A549 (cell line): ENCODE data around the gene TRAF3IP1.

ENCODE experiments used
- CHD4 ChIP-seq: fragments of 200-600 bp; sonication (generic); IDR thresholded peaks from 2 replicates; pipeline ENCODE4 v1.6.1; 2016; ENCODE audit warnings: antibody characterized with exemption, mild to moderate bottlenecking, borderline replicate concordance
- EHF ChIP-seq: fragments of 250-450 bp; sonication (Bioruptor Pico); IDR thresholded peaks from 2 replicates; pipeline ENCODE4 v1.5.0; 2020; ENCODE audit warnings: mild to moderate bottlenecking
- EP300 ChIP-seq, 2 experiments: fragments of >200 bp; sonication (Bioruptor Twin); formaldehyde crosslinking; IDR thresholded peaks; 2 replicates in 1 of 2; 3 replicates in 1 of 2; pipeline ENCODE4 v1.6.1; 2016 to 2017
- GATA3 ChIP-seq: IDR thresholded peaks from 2 replicates; pipeline ENCODE4 v1.6.1; 2012; ENCODE audit warnings: borderline replicate concordance
- KDM1A ChIP-seq: fragments of 200-600 bp; sonication (generic); IDR thresholded peaks from 2 replicates; pipeline ENCODE4 v1.6.1; 2016; ENCODE audit warnings: low read depth, mild to moderate bottlenecking
- RCOR1 ChIP-seq: fragments of 150-350 bp; IDR thresholded peaks from 2 replicates; pipeline ENCODE4 v1.6.1; 2014; ENCODE audit warnings: antibody characterized with exemption, low read length, low read depth
- TF ChIP-seq, protein P1 (sequence below): fragments of >200 bp; sonication (Bioruptor Twin); formaldehyde crosslinking; IDR thresholded peaks from 3 replicates; pipeline ENCODE4 v1.5.1; 2016

DNA sequence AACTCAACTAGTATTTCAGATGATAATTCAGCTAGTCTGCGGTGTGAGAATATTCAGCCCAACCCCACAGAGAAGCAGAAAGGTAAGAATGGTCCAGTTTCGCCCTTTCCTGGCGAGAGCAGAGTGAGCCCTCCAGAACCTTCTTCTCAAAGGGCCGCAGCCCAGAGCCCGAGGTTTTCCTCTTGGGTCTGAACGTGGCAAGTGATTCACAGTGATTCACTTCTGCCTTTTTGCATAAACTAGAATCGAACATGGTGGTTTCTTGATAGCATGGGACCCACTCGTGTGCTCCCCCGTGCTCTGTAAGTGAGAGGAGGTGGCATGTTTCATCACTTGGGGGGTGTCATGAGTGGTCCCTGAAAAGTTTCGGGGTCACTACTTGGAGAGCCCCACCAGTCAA is 24.2 kb downstream of the TRAF3IP1 start:
- no peak for TF ChIP-seq CHD4
- TF ChIP-seq GATA3, result no peak
- TF ChIP-seq, protein P1, sequence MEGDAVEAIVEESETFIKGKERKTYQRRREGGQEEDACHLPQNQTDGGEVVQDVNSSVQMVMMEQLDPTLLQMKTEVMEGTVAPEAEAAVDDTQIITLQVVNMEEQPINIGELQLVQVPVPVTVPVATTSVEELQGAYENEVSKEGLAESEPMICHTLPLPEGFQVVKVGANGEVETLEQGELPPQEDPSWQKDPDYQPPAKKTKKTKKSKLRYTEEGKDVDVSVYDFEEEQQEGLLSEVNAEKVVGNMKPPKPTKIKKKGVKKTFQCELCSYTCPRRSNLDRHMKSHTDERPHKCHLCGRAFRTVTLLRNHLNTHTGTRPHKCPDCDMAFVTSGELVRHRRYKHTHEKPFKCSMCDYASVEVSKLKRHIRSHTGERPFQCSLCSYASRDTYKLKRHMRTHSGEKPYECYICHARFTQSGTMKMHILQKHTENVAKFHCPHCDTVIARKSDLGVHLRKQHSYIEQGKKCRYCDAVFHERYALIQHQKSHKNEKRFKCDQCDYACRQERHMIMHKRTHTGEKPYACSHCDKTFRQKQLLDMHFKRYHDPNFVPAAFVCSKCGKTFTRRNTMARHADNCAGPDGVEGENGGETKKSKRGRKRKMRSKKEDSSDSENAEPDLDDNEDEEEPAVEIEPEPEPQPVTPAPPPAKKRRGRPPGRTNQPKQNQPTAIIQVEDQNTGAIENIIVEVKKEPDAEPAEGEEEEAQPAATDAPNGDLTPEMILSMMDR, result no peak
- TF ChIP-seq RCOR1, result no peak
- no peak for TF ChIP-seq EHF
- no peak for TF ChIP-seq EP300 (IDR thresholded peaks at IDR 0.05)
- no peak for TF ChIP-seq KDM1A
